CD4-positive, alpha-beta T cell (primary cell): ENCODE measurements around the gene KATNBL1. TPM values are rescaled to one million over a fixed set of nuclear protein-coding genes. Genes with fewer than 3 reads are reported as not detected.
"Not testable (repeated sequence)": the region's sequence is repeated elsewhere in the genome, so short reads cannot be mapped to it uniquely, and the experiment has no call there.

ENCODE experiments used
- ATAC-seq: fragments of 200-7000 bp; cut with Tn5 transposase; one replicate; pipeline ENCODE4 v1.10.0; 2022; ENCODE audit warnings: mild to moderate bottlenecking; ENCODE audit not compliant: poor library complexity
- CTCF ChIA-PET: fragments of 350-600 bp; sonication (Branson Sonifier 250); formaldehyde crosslinking; loops from one replicate; lab custom pipeline; 2021; ENCODE audit warnings: antibody characterized with exemption, inconsistent platforms; lab: Charles Lee
- POLR2A ChIA-PET: fragments of 350-600 bp; sonication (Branson Sonifier 250); formaldehyde crosslinking; loops from one replicate; lab custom pipeline; 2021; ENCODE audit warnings: antibody characterized with exemption, inconsistent platforms; lab: Charles Lee
- DNase-seq, 14 experiments: peaks; one replicate each; pipeline ENCODE4 v3.0.0-alpha.2; 2013 to 2020; ENCODE audit warnings: mixed read lengths in 2 of 14
- H3K27ac ChIP-seq, 2 donors: one replicate each; pipeline versions ENCODE4 v1.5.1 to v1.7.0; 2013; ENCODE audit warnings: low read length in 2 of 2, low read depth in 1 of 2, mild to moderate bottlenecking in 1 of 2
- H3K27me3 ChIP-seq, 2 experiments: 1 replicate in 1 of 2; 2 replicates in 1 of 2; pipeline versions ENCODE4 v1.6.1 to v1.7.0; 2013; ENCODE audit warnings: low read length in 2 of 2, control low read depth in 1 of 2, mild to moderate bottlenecking in 1 of 2, moderate library complexity in 1 of 2; ENCODE audit not compliant: insufficient read depth in 2 of 2, control insufficient read depth in 1 of 2
- H3K36me3 ChIP-seq: one replicate; pipeline ENCODE4 v1.6.1; 2013; ENCODE audit warnings: low read length, control low read depth; ENCODE audit not compliant: insufficient read depth
- H3K4me1 ChIP-seq: one replicate; pipeline ENCODE4 v1.6.1; 2013; ENCODE audit warnings: low read length, control low read depth; ENCODE audit not compliant: insufficient read depth
- H3K4me3 ChIP-seq: one replicate; pipeline ENCODE4 v1.5.1; 2013; ENCODE audit warnings: mild to moderate bottlenecking, low read length, moderate library complexity
- H3K9me3 ChIP-seq, 2 experiments: 1 replicate in 1 of 2; 2 replicates in 1 of 2; pipeline versions ENCODE4 v1.6.1 to v1.7.0; 2013; ENCODE audit warnings: low read length in 2 of 2, mild to moderate bottlenecking in 2 of 2, control low read depth in 1 of 2, moderate library complexity in 1 of 2; ENCODE audit not compliant: control insufficient read depth in 1 of 2, insufficient read depth in 1 of 2
- H3K27ac Mint-ChIP-seq: one replicate; pipeline ENCODE4 v1.8.0; 2020; ENCODE audit warnings: mixed read lengths
- H3K27me3 Mint-ChIP-seq: one replicate; pipeline ENCODE4 v1.8.0; 2021; ENCODE audit warnings: mixed read lengths
- H3K36me3 Mint-ChIP-seq: one replicate; pipeline ENCODE4 v1.8.0; 2021; ENCODE audit warnings: low read depth, mixed read lengths
- H3K4me1 Mint-ChIP-seq: one replicate; pipeline ENCODE4 v1.8.0; 2021; ENCODE audit warnings: low read depth, mixed read lengths
- H3K4me3 Mint-ChIP-seq: one replicate; pipeline ENCODE4 v1.8.0; 2020; ENCODE audit warnings: mild to moderate bottlenecking, mixed read lengths
- H3K9me3 Mint-ChIP-seq: one replicate; pipeline ENCODE4 v1.8.0; 2020; ENCODE audit warnings: mixed read lengths
- intact Hi-C, 2 experiments: fragments of 100-400 bp; cut with DNase I in 1 of 2; cut with micrococcal nuclease in 1 of 2; formaldehyde crosslinking; loops; one replicate each; pipeline versions ENCODE4 v1.15.1 to v1.9.0; 2023 to 2025; cut with DNase I, micrococcal nuclease
- total RNA-seq, 174 experiments: library from RNA in 2 of 174; stranded (reverse) in 2 of 174; gene quantifications; one replicate each; pipeline ENCODE4 v1.2.3 and lab custom pipeline; 2021 to 2026
- TF ChIP-seq, protein P1 (sequence below): fragments of 200-600 bp; IDR thresholded peaks from one replicate; pipeline ENCODE4 v1.8.0; 2022; ENCODE audit warnings: antibody characterized with exemption, mild to moderate bottlenecking

Gene KATNBL1
- total RNA-seq, 2 experiments from 2014 or later: 13.0 to 14.6 TPM

DNA sequence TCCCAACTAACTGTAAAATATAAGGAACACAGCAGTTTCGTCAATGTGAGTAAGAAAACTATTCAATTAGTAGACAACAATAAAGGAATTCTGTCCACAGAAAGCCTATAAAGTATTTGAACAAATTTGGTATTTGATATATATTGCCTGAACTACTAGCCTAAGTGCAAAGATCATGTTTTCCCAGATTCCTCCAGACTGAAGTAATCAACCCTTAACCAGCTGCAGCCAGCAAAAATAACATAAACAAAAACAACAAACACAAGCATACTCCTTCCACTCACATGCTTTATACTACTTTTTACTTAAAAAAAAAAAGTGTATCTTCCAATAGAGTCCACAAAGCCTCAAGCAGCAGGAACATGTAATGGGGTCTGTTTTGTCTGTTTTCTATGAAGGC, 84.0 kb downstream of the KATNBL1 start:
- Histone ChIP-seq H3K4me1 (no peaks in the 10 kb centered on the region), H3K9me3 (no peaks in the 10 kb centered on the region), H3K36me3 (no peaks in the 10 kb centered on the region), H3K27ac (no peak overlapping the region), H3K4me3 (no peak overlapping the region), H3K27me3 (no peaks in the 10 kb centered on the region)
- no peak overlapping the region for H3K4me3 Mint-ChIP-seq
- ATAC-seq (no peak), DNase-seq (no peak)
- intact Hi-C loops: no loop called here
- TF ChIP-seq, protein P1, sequence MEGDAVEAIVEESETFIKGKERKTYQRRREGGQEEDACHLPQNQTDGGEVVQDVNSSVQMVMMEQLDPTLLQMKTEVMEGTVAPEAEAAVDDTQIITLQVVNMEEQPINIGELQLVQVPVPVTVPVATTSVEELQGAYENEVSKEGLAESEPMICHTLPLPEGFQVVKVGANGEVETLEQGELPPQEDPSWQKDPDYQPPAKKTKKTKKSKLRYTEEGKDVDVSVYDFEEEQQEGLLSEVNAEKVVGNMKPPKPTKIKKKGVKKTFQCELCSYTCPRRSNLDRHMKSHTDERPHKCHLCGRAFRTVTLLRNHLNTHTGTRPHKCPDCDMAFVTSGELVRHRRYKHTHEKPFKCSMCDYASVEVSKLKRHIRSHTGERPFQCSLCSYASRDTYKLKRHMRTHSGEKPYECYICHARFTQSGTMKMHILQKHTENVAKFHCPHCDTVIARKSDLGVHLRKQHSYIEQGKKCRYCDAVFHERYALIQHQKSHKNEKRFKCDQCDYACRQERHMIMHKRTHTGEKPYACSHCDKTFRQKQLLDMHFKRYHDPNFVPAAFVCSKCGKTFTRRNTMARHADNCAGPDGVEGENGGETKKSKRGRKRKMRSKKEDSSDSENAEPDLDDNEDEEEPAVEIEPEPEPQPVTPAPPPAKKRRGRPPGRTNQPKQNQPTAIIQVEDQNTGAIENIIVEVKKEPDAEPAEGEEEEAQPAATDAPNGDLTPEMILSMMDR: no peak
- no peaks in the 10 kb centered on the region for H3K36me3 Mint-ChIP-seq
- H3K27me3 Mint-ChIP-seq: peaks cover 3% of the 10 kb centered on the region
- H3K9me3 Mint-ChIP-seq: no peaks in the 10 kb centered on the region
- no peaks in the 10 kb centered on the region for H3K4me1 Mint-ChIP-seq
- H3K27ac Mint-ChIP-seq: no peak overlapping the region
- ChIA-PET CTCF (no interaction called here), POLR2A (no interaction called here)

DNA sequence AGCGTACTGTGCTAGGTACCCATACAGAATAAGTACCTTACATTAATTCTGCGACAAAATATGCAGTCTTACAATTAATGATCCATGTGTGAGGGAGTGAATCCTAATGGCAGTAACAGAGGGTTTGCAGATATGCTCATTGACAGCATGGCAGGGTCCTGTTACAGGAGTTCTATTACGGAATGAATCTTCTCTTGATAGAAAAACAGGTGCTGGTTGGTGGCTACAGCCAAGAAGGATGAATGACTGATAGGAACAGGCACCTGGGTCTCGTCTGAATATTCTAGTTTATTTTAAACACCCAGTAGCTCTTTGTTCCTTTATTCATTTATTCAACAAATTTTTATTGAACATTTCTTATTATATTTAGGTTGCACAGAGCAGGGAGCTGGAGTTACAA, 85.2 kb downstream of the KATNBL1 start:
- CTCF ChIA-PET: no interaction called here

GRCh38 chr15:34122771-34123183, 87.1 kb downstream of the KATNBL1 start:
- Histone ChIP-seq H3K9me3 (no peaks in the 10 kb centered on the region), H3K36me3 (no peaks in the 10 kb centered on the region), H3K4me3 (no peak overlapping the region), H3K4me1 (no peaks in the 10 kb centered on the region), H3K27me3 (peaks cover 3 to 4% of the 10 kb centered on the region in 2 experiments), H3K27ac (no peak overlapping the region)
- no peak for ATAC-seq
- H3K4me1 Mint-ChIP-seq: no peaks in the 10 kb centered on the region
- no peak overlapping the region for H3K27ac Mint-ChIP-seq
- POLR2A ChIA-PET: no interaction called here
- H3K27me3 Mint-ChIP-seq: peaks cover 21% of the 10 kb centered on the region
- H3K4me3 Mint-ChIP-seq: no peak overlapping the region
- intact Hi-C loops: no loop called here
- TF ChIP-seq, protein P1: no peak
- no peaks in the 10 kb centered on the region for H3K36me3 Mint-ChIP-seq
- H3K9me3 Mint-ChIP-seq: no peaks in the 10 kb centered on the region
- DNase-seq: no peak
- CTCF ChIA-PET: no interaction called here

More for the DNA sequence above, 85.2 kb downstream of the KATNBL1 start:
- POLR2A ChIA-PET: no interaction called here
- no peak for ATAC-seq
- Mint-ChIP-seq H3K4me3 (no peak overlapping the region), H3K9me3 (no peaks in the 10 kb centered on the region), H3K27ac (no peak overlapping the region), H3K27me3 (peaks cover 12% of the 10 kb centered on the region), H3K4me1 (no peaks in the 10 kb centered on the region), H3K36me3 (no peaks in the 10 kb centered on the region)
- intact Hi-C loops: no loop called here
- no peak for DNase-seq
- TF ChIP-seq, protein P1: no peak
- Histone ChIP-seq H3K36me3 (no peaks in the 10 kb centered on the region), H3K9me3 (no peaks in the 10 kb centered on the region), H3K4me3 (no peak overlapping the region), H3K27ac (no peak overlapping the region), H3K27me3 (peaks cover 0 to 3% of the 10 kb centered on the region in 2 experiments), H3K4me1 (no peaks in the 10 kb centered on the region)

- POLR2A ChIA-PET, H3K4me1 Mint-ChIP-seq, H3K36me3 ChIP-seq, intact Hi-C loops, H3K36me3 Mint-ChIP-seq, H3K9me3 ChIP-seq, H3K4me3 Mint-ChIP-seq, H3K4me1 ChIP-seq, H3K27me3 ChIP-seq, H3K4me3 ChIP-seq, H3K27ac ChIP-seq, ATAC-seq, H3K27ac Mint-ChIP-seq, CTCF ChIA-PET, DNase-seq, H3K9me3 Mint-ChIP-seq: not testable (repeated sequence)
- H3K27me3 Mint-ChIP-seq: peaks cover 30% of the 10 kb centered on the region
Measured at GRCh38 chr15:34121786-34122185, 88.1 kb downstream of the KATNBL1 start.

DNA sequence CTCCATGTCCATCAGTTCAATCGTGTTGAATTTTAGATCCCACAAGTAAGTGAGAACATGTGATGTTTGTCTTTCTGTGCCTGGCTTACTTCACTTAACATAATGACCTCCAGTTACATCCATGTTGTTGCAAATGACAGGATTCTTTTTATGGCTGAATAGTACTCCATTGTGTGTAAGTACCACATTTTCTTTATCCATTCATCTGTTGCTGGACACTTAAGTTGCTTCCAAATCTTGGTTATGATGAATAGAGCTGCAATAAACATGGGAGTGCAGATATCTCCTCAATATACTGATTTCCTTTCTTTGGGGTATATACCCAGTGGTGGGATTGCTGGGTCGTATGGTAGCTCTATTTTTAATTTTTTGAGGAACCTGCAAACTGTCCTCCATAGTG, 89.5 kb downstream of the KATNBL1 start:
- H3K27me3 Mint-ChIP-seq: peaks cover 33% of the 10 kb centered on the region
- H3K4me3 ChIP-seq, DNase-seq, H3K36me3 Mint-ChIP-seq, intact Hi-C loops, H3K27ac ChIP-seq, ATAC-seq, H3K4me1 Mint-ChIP-seq, H3K9me3 Mint-ChIP-seq, H3K9me3 ChIP-seq, H3K4me3 Mint-ChIP-seq, H3K36me3 ChIP-seq, POLR2A ChIA-PET, H3K4me1 ChIP-seq, H3K27ac Mint-ChIP-seq, CTCF ChIA-PET: not testable (repeated sequence)
- peaks cover 4 to 17% of the 10 kb centered on the region in 2 experiments for H3K27me3 ChIP-seq
